ENCODE data around the gene CHRND. TPM values are rescaled to one million over a fixed set of nuclear protein-coding genes. Genes with fewer than 3 reads are reported as not detected.
"Not testable (repeated sequence)": the region's sequence is repeated elsewhere in the genome, so short reads cannot be mapped to it uniquely, and the experiment has no call there.

CHRND gene
- total RNA-seq, 1 donor from 2014 or later: 4.1 TPM

DNA sequence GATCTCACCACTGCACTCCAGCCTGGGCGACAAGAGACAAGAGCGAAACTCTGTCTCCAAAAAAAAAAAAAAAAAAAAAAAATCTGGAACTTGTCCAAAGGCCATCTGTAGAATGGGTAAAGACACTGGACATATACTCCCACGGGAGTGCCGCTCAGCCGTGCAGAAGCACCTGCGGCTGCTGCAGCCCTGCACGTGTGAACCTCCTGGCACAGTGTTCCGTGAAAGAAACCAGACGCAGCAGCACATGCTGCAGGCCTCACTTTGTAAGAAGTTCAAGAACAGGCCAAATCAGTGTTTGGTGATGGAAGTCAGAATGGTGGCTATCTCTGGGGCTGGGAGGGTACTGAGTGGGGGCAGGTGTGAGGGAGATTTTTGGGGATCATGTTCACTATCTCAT, 6.5 kb downstream of the CHRND start:
- DNase-seq (ENCODE audit: low read depth, low spot score): no peak
- Mint-ChIP-seq H3K27ac (ENCODE audit: unreplicated experiment) (no peak overlapping the region), H3K27me3 (ENCODE audit: low read depth) (peaks cover 10% of the 10 kb centered on the region)

DNA sequence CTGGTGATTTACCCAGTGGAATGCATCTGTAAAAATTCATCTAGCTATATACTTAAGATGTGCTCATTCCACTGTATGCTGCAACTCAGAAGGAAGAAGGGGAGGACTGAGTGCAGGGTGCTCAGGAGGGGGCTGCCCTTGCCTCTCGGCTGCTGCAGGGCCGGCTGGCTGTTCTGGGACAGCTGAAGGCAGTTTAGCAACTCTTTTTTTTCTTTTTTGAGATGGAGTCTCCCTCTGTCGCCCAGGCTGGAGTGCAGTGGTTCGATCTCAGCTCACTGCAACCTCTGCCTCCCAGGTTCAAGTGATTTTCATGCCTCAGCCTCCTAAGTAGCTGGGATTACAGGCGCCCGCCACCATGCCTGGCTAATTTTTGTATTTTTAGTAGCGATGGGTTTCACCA, 6.9 kb downstream of the CHRND start:
- DNase-seq (ENCODE audit: low read depth, low spot score); H3K36me3 Mint-ChIP-seq (ENCODE audit: low read depth); H3K9me3 Mint-ChIP-seq; H3K27ac Mint-ChIP-seq (ENCODE audit: unreplicated experiment); H3K4me3 Mint-ChIP-seq; H3K27me3 Mint-ChIP-seq (ENCODE audit: low read depth): not testable (repeated sequence)
- peaks cover 15% of the 10 kb centered on the region for H3K4me1 Mint-ChIP-seq

More for the DNA sequence above, 6.5 kb downstream of the CHRND start:
- TF ChIP-seq, protein P1, sequence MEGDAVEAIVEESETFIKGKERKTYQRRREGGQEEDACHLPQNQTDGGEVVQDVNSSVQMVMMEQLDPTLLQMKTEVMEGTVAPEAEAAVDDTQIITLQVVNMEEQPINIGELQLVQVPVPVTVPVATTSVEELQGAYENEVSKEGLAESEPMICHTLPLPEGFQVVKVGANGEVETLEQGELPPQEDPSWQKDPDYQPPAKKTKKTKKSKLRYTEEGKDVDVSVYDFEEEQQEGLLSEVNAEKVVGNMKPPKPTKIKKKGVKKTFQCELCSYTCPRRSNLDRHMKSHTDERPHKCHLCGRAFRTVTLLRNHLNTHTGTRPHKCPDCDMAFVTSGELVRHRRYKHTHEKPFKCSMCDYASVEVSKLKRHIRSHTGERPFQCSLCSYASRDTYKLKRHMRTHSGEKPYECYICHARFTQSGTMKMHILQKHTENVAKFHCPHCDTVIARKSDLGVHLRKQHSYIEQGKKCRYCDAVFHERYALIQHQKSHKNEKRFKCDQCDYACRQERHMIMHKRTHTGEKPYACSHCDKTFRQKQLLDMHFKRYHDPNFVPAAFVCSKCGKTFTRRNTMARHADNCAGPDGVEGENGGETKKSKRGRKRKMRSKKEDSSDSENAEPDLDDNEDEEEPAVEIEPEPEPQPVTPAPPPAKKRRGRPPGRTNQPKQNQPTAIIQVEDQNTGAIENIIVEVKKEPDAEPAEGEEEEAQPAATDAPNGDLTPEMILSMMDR (conservative IDR thresholded peaks at IDR 0.05): no peak
- Mint-ChIP-seq H3K4me3 (no peak overlapping the region), H3K4me1 (peaks cover 15% of the 10 kb centered on the region), H3K36me3 (ENCODE audit: low read depth) (peaks cover 4% of the 10 kb centered on the region), H3K9me3 (peaks cover 3% of the 10 kb centered on the region)

DNA sequence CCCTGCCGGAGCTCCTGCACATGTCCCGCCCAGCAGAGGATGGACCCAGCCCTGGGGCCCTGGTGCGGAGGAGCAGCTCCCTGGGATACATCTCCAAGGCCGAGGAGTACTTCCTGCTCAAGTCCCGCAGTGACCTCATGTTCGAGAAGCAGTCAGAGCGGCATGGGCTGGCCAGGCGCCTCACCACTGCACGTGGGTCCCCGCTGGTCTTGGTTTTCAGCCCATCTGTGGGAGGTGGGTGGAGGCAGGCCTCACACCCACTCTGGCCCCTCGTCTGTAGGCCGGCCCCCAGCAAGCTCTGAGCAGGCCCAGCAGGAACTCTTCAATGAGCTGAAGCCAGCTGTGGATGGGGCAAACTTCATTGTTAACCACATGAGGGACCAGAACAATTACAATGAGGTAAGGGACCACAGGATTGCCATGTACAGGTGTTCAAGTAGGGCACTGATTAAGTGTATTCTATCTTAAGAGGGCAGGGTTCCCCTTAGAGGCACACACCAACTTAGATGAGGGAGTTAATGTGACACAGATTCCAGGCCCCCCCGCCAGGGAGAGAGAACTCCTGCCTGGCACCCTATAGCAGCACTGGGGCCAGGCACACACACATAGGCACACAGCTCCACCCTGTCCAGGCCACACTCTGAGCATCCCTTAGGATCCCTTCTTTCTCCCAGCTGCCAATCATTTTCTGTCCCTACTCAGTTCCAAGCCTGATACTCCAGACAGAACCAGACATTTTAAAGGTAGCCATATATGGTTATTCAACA, 8.2 kb downstream of the CHRND start:
- H3K4me3 Mint-ChIP-seq: peak overlapping the region; percentile 27
- no peak for DNase-seq (ENCODE audit: low read depth, low spot score)
- TF ChIP-seq, protein P1 (conservative IDR thresholded peaks at IDR 0.05): no peak
- peaks cover 20% of the 10 kb centered on the region for H3K4me1 Mint-ChIP-seq
- peak overlapping the region; percentile 35 for H3K27ac Mint-ChIP-seq (ENCODE audit: unreplicated experiment)
- peaks cover 3% of the 10 kb centered on the region for H3K9me3 Mint-ChIP-seq
- H3K27me3 Mint-ChIP-seq (ENCODE audit: low read depth): peaks cover 3% of the 10 kb centered on the region
- H3K36me3 Mint-ChIP-seq (ENCODE audit: low read depth): peaks cover 4% of the 10 kb centered on the region

DNA sequence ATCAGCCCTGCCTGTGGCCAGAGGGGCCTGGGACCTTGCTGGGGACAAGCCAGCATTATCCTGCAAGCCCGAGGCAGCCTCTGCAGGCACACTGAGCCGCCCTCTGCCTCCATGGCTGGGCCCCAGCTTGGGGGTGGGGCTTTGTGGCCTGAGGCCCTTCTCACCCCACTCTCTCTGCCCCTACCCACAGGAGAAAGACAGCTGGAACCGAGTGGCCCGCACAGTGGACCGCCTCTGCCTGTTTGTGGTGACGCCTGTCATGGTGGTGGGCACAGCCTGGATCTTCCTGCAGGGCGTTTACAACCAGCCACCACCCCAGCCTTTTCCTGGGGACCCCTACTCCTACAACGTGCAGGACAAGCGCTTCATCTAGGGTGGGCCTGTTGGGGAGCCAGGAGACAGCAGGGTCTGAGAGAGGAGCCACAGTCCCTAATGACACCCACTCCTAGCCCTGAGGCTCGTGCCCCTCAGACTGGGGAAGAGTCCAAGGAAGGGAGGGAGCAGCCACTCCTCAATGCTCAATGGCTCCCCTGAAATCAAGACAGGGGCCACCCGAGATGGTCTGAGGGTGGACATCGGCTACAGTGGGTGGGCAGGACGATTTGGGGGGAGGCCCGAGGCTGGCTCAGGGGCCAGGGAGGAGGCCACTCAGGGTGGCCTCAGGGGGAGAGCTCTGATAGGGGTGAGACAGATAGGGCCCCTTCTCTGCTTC, 9.1 kb downstream of the CHRND start:
- H3K9me3 Mint-ChIP-seq: peaks cover 3% of the 10 kb centered on the region

DNA sequence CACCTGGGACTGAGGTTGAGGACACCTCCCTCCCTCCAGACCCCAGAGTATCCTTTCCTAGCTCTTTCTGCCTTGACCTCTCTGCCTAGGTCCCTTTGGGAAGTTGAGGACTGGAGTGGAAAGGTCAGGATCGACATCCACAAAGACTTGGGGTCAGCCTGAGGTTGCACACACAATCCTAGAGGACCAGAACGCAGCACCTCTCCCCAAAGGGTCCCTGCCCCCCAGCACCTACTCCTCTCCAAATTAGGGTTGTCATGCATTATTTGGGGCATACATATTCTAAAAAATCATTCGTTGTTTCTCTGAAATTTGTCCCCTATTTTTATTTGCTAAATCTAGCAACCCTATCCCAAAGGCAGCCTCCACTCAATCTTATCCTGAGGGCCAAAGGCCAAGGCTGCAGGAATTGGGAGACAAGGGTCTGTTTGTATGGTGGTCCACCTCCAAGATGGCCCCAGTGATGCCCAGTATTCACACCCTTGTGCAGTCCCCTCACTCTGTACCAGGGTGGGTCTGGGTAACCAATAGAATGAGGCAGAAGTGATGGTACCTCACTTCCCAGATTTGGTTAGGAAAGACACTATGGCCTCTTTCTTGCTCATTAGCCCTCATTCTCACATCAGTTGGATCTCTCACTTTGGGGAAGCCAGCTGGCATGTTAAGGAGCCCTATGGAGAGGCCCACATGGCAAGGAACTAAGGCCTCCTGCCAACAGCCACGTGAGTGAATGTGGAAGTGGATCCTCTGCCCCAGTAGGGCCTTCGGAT, 10.0 kb downstream of the CHRND start:
- TF ChIP-seq, protein P1 (conservative IDR thresholded peaks at IDR 0.05): no peak
- peaks cover 3% of the 10 kb centered on the region for H3K27me3 Mint-ChIP-seq (ENCODE audit: low read depth)
- peaks cover 20% of the 10 kb centered on the region for H3K4me1 Mint-ChIP-seq
- H3K9me3 Mint-ChIP-seq: peaks cover 3% of the 10 kb centered on the region
- H3K4me3 Mint-ChIP-seq: no peak overlapping the region
- no peak overlapping the region for H3K27ac Mint-ChIP-seq (ENCODE audit: unreplicated experiment)
- no peak for DNase-seq (ENCODE audit: low read depth, low spot score)
- H3K36me3 Mint-ChIP-seq (ENCODE audit: low read depth): peaks cover 4% of the 10 kb centered on the region

More for the DNA sequence above, 9.1 kb downstream of the CHRND start:
- Mint-ChIP-seq H3K4me1 (peaks cover 20% of the 10 kb centered on the region), H3K27me3 (ENCODE audit: low read depth) (peaks cover 3% of the 10 kb centered on the region), H3K4me3 (peak overlapping the region; percentile 27), H3K36me3 (ENCODE audit: low read depth) (peaks cover 4% of the 10 kb centered on the region), H3K27ac (ENCODE audit: unreplicated experiment) (no peak overlapping the region)
- DNase-seq (ENCODE audit: low read depth, low spot score): no peak
- TF ChIP-seq, protein P1 (conservative IDR thresholded peaks at IDR 0.05): no peak
